Adrenal gland (tissue), 12 donors: ENCODE data around the gene DLG2. TPM values are rescaled to one million over a fixed set of nuclear protein-coding genes. Genes with fewer than 3 reads are reported as not detected.

Experiments used
- DNase-seq, 7 donors: peaks; one replicate each; pipeline ENCODE4 v3.0.0-alpha.2; 2019 to 2020
- H3K27ac ChIP-seq, 5 donors: fragments of 200-600 bp; sonication (generic) in 4 of 5; 1 replicate in 3 of 5; 2 replicates in 2 of 5; pipeline versions ENCODE4 v1.5.1 to v1.8.0; 2016 to 2020; ENCODE audit warnings: mild to moderate bottlenecking in 1 of 5
- H3K27me3 ChIP-seq: fragments of 200-600 bp; 2 replicates; pipeline ENCODE4 v1.8.0; 2021
- H3K36me3 ChIP-seq, 2 donors: fragments of 200-600 bp; replicated peaks in 1 of 2; 1 replicate in 1 of 2; 2 replicates in 1 of 2; pipeline versions ENCODE4 v1.5.1 to v1.8.0; 2018 to 2022
- H3K4me1 ChIP-seq, 2 donors: fragments of 200-600 bp; replicated peaks in 1 of 2; 1 replicate in 1 of 2; 2 replicates in 1 of 2; pipeline versions ENCODE4 v1.5.1 to v1.8.0; 2018 to 2021
- H3K4me3 ChIP-seq, 4 donors: fragments of 200-600 bp; sonication (generic) in 3 of 4; one replicate each; pipeline ENCODE4 v1.5.1; 2016 to 2018
- H3K9me3 ChIP-seq, 3 donors: fragments of 200-600 bp; sonication (generic) in 1 of 3; replicated peaks in 1 of 3; 1 replicate in 2 of 3; 2 replicates in 1 of 3; pipeline versions ENCODE4 v1.5.1 to v1.8.0; 2016 to 2021
- POLR2A ChIP-seq, 2 donors: fragments of 450-650 bp; IDR thresholded peaks; one replicate each; pipeline ENCODE4 v1.6.1; 2017; ENCODE audit warnings: antibody characterized with exemption in 2 of 2, mild to moderate bottlenecking in 2 of 2, moderate library complexity in 1 of 2
- WGBS, 4 donors: extraction: QIAGEN DNeasy Blood & Tissue Kit in 2 of 4; methylation state at CpG; one replicate each; pipeline versions ENCODE4 v1.1.5 to v1.1.7; 2013 to 2017; 5-methylcytosine and 5-hydroxymethylcytosine counted together
- intact Hi-C, 2 donors: fragments of 100-400 bp; cut with DNase I; formaldehyde crosslinking; loops; one replicate each; pipeline versions ENCODE4 v1.14.1 to v1.15.0; 2022 to 2023
- polyA plus RNA-seq, 3 donors: library from polyadenylated mRNA; stranded (reverse); fragments of 200-250 nt in 2 of 3; fragments of 350-450 nt in 1 of 3; fragmentation: Illumina TruSeq in 1 of 3; extraction: RNeasy Lipid Tissue Mini Kit (QIAGEN cat#74804) in 1 of 3; gene quantifications; one replicate each; pipeline ENCODE4 v1.2.3, GENCODE V29; 2013 to 2014
- total RNA-seq, 9 donors: library from RNA; depleted of rRNA in 4 of 9; stranded (reverse); fragments of >200 nt in 4 of 9; fragments of 120-200 nt in 1 of 9; fragmentation: NEBNext Ultra II Directional in 1 of 9; extraction: Animal tissue kit (Norgen Biotek cat#: 25700) in 1 of 9; gene quantifications; one replicate each; pipeline versions ENCODE4 v1.1.0 to v1.2.4, GENCODE V29; 2013 to 2023
- TF ChIP-seq, protein P1 (sequence below), 6 experiments: fragments of 450-650 bp in 4 of 6; fragments of 200-600 bp in 2 of 6; sonication (generic) in 1 of 6; IDR thresholded peaks; 1 replicate in 5 of 6; 2 replicates in 1 of 6; pipeline versions ENCODE4 v1.5.1 to v1.8.0; 2016 to 2021; ENCODE audit warnings: antibody characterized with exemption in 6 of 6, mild to moderate bottlenecking in 2 of 6, moderate library complexity in 1 of 6
- donor health status: healthy with polysubstance abuse.
- donor health status: Bipolar disorder and iron deficiency.
- donor health status: DM: yes; HTN: yes; CAD: no.
- donor health status: DM: no; HTN: no; CAD: no.
- donor health status: DM: no; HTN: no; CAD: no.
- donor health status: DM: yes; HTN: yes; CAD: no.

DLG2 gene
- total and polyA plus RNA-seq, 12 donors: 8.3 to 101 (median 37.5) TPM

DNA sequence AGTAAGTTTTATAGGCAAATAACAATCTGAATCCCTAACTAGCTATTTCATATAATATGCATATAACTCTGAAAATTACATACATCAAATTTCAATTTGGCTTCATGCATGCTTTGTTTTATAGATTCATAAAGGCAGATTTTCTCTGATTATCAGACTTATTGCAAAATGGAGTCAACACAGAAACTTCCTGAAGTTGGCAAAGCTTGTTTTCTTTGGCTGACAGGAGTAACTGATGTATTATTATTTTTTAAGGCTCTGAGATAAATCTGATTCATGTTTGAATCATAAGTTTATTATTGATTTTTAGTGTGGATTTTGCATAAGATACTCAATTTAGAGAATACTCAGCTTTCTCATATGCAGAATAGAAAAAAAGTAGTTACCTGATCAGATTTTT lies 1984.6 kb downstream of the DLG2 start:
- no peak for DNase-seq
- TF ChIP-seq POLR2A (IDR thresholded peaks at IDR 0.05): no peak
- TF ChIP-seq, protein P1, sequence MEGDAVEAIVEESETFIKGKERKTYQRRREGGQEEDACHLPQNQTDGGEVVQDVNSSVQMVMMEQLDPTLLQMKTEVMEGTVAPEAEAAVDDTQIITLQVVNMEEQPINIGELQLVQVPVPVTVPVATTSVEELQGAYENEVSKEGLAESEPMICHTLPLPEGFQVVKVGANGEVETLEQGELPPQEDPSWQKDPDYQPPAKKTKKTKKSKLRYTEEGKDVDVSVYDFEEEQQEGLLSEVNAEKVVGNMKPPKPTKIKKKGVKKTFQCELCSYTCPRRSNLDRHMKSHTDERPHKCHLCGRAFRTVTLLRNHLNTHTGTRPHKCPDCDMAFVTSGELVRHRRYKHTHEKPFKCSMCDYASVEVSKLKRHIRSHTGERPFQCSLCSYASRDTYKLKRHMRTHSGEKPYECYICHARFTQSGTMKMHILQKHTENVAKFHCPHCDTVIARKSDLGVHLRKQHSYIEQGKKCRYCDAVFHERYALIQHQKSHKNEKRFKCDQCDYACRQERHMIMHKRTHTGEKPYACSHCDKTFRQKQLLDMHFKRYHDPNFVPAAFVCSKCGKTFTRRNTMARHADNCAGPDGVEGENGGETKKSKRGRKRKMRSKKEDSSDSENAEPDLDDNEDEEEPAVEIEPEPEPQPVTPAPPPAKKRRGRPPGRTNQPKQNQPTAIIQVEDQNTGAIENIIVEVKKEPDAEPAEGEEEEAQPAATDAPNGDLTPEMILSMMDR (IDR thresholded peaks at IDR 0.05): no peak
- no peaks in the 10 kb centered on the region for H3K27me3 ChIP-seq
- intact Hi-C loops: no loop called here
- H3K9me3 ChIP-seq: no peaks in the 10 kb centered on the region
- no peaks in the 10 kb centered on the region for H3K36me3 ChIP-seq
- H3K4me1 ChIP-seq: peaks cover 0 to 3% of the 10 kb centered on the region in 2 donors
- no peak overlapping the region for H3K4me3 ChIP-seq
- H3K27ac ChIP-seq: no peak overlapping the region

GRCh38 chr11:83641511-83641910 lies 1985.6 kb downstream of the DLG2 start:
- peak in 1 of 7 donors; percentile 2 for DNase-seq
- Histone ChIP-seq H3K27ac (no peak overlapping the region), H3K4me3 (no peak overlapping the region), H3K36me3 (no peaks in the 10 kb centered on the region), H3K27me3 (no peaks in the 10 kb centered on the region), H3K4me1 (peaks cover 0 to 3% of the 10 kb centered on the region in 2 donors), H3K9me3 (no peaks in the 10 kb centered on the region)
- intact Hi-C loops: no loop called here
- TF ChIP-seq, protein P1 (IDR thresholded peaks at IDR 0.05): no peak
- no peak for TF ChIP-seq POLR2A (IDR thresholded peaks at IDR 0.05)
- 53 to 72% (median 56%) methylated on average over 7 of the region's 7 CpGs for WGBS, 4 donors

DNA sequence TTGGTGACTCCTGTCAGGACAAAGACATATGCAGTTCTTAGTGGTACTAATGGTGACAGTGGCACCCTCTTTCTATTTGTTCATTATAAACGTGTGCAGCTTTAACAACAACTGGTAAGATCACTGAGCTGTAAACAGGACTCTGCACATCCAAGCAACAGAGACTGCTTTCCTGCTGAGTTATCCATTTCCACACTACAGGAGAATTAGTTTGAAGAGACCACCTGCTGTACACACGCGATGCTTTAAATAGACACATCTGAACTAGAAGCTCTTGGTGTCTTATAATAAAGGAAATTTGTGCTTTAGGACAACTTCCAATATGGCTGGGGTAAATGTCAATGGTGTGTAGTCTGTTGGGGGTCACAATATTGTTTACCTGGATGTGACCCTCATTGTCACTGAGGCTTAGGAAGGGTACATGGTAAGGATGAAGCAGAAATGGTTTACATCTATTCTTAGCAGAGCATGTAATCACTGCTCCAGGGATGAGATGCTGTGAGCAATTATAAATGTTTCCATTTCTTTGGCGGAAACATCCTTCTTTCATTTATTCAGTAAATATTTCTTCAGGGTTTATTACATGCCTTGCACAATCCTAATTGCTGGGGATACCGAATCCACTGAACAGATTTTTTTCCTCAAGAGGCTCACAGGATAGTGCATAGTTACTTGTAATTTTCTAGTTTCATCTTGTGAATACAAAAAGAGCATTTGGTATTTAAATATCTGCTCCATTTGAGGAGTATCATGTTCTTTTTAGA lies 1987.0 kb downstream of the DLG2 start:
- Histone ChIP-seq H3K9me3 (no peaks in the 10 kb centered on the region), H3K36me3 (no peaks in the 10 kb centered on the region), H3K4me1 (peaks cover 0 to 3% of the 10 kb centered on the region in 2 donors), H3K4me3 (no peak overlapping the region), H3K27me3 (no peaks in the 10 kb centered on the region), H3K27ac (no peak overlapping the region)
- no peak for DNase-seq
- 74 to 81% (median 80%) methylated on average over 5 of the region's 5 CpGs for WGBS, 4 donors
- intact Hi-C loops: no loop called here
- no peak for TF ChIP-seq POLR2A (IDR thresholded peaks at IDR 0.05)
- TF ChIP-seq, protein P1 (IDR thresholded peaks at IDR 0.05): no peak

GRCh38 chr11:83635166-83635565 lies 1992.0 kb downstream of the DLG2 start:
- Histone ChIP-seq H3K27me3 (no peaks in the 10 kb centered on the region), H3K9me3 (no peaks in the 10 kb centered on the region), H3K4me3 (no peak overlapping the region), H3K27ac (no peak overlapping the region), H3K36me3 (no peaks in the 10 kb centered on the region), H3K4me1 (no peaks in the 10 kb centered on the region)
- DNase-seq: no peak
- TF ChIP-seq, protein P1 (IDR thresholded peaks at IDR 0.05): no peak
- TF ChIP-seq POLR2A (IDR thresholded peaks at IDR 0.05): no peak
- 76 to 92% (median 85%) methylated on average over 3 of the region's 3 CpGs for WGBS, 4 donors
- intact Hi-C loops: no loop called here
